Activated CD8-positive, alpha-beta memory T cell treated with anti-CD3 and anti-CD28 coated beads, Interleukin-2, amount 50 U/mL, for 24 hours (primary cell): ENCODE measurements around the gene RTCB.

Experiments used
- DNase-seq: peaks from one replicate; pipeline ENCODE4 v3.0.0-alpha.2; 2020; ENCODE audit errors: extremely low read depth

The RTCB gene

GRCh38 chr22:32339190-32340012 is 72.6 kb downstream of the RTCB start:
- DNase-seq: no peak

GRCh38 chr22:32338757-32339156 is 73.3 kb downstream of the RTCB start:
- no peak for DNase-seq
